ENCODE data around the gene SESN1.

GRCh38 chr6:109008537-109009235, 86.0 kb downstream of the SESN1 start:
- TF ChIP-seq ZNF274 (IDR thresholded peaks at IDR 0.05; ENCODE audit: low read depth, low read length) (no peak), YY1 (IDR thresholded peaks at IDR 0.05; ENCODE audit: insufficient read depth, insufficient read length) (no peak), SUZ12 (IDR thresholded peaks at IDR 0.05; ENCODE audit: extremely low read depth, insufficient read depth, insufficient read length) (no peak)
